GM21367 (cell line): ENCODE data around the gene ITCH.
A peak's percentile ranks its signal among the peaks of the same experiment; 100 is the strongest.
"Not testable (repeated sequence)": the region's sequence is repeated elsewhere in the genome, so short reads cannot be mapped to it uniquely, and the experiment has no call there.

Experiments used
- ATAC-seq: cut with Tn5 transposase; IDR thresholded peaks from one replicate; pipeline ENCODE4 v1.9.1; 2021; ENCODE audit not compliant: unreplicated experiment

ITCH gene

GRCh38 chr20:34343458-34344211, 19.4 kb upstream of the ITCH start:
- ATAC-seq = no peak

- no peak for ATAC-seq
Observed at GRCh38 chr20:34344238-34344637, 18.8 kb upstream of the ITCH start.

GRCh38 chr20:34345402-34345736, 17.7 kb upstream of the ITCH start:
- no peak for ATAC-seq

GRCh38 chr20:34345839-34346532, 17.1 kb upstream of the ITCH start:
- ATAC-seq = not testable (repeated sequence)

GRCh38 chr20:34346533-34346865, 16.6 kb upstream of the ITCH start:
- ATAC-seq = not testable (repeated sequence)

GRCh38 chr20:34347571-34347970, 15.5 kb upstream of the ITCH start:
- no peak for ATAC-seq

- ATAC-seq = no peak
Observed at GRCh38 chr20:34350095-34350494, 13.0 kb upstream of the ITCH start.

- ATAC-seq = not testable (repeated sequence)
Observed at GRCh38 chr20:34353467-34353866, 9.6 kb upstream of the ITCH start.

GRCh38 chr20:34355427-34355826, 7.6 kb upstream of the ITCH start:
- ATAC-seq = no peak

- ATAC-seq = not testable (repeated sequence)
Observed at GRCh38 chr20:34359729-34360128, 3.3 kb upstream of the ITCH start.

- no peak for ATAC-seq
Observed at GRCh38 chr20:34362502-34363061, 491 bp upstream of the ITCH start.

- peak; percentile 29 for ATAC-seq
Observed at GRCh38 chr20:34363465-34364222, 571 bp downstream of the ITCH start.

- no peak for ATAC-seq
Observed at GRCh38 chr20:34364223-34364506, 1.1 kb downstream of the ITCH start.

- no peak for ATAC-seq
Observed at GRCh38 chr20:34365765-34366213, 2.7 kb downstream of the ITCH start.

GRCh38 chr20:34367155-34367554, 4.1 kb downstream of the ITCH start:
- ATAC-seq = no peak

GRCh38 chr20:34367911-34368310, 4.8 kb downstream of the ITCH start:
- ATAC-seq = not testable (repeated sequence)

- no peak for ATAC-seq
Observed at GRCh38 chr20:34368547-34368946, 5.5 kb downstream of the ITCH start.

GRCh38 chr20:34369265-34369664, 6.2 kb downstream of the ITCH start:
- ATAC-seq = no peak

- no peak for ATAC-seq
Observed at GRCh38 chr20:34370062-34370461, 7.0 kb downstream of the ITCH start.

- ATAC-seq = no peak
Observed at GRCh38 chr20:34373445-34373844, 10.4 kb downstream of the ITCH start.

GRCh38 chr20:34374209-34374760, 11.2 kb downstream of the ITCH start:
- no peak for ATAC-seq
